ENCODE data around the gene WDTC1. TPM values are rescaled to one million over a fixed set of nuclear protein-coding genes. Genes with fewer than 3 reads are reported as not detected.

The WDTC1 gene
- total and polyA plus RNA-seq, 2 of the 13 experiments (the other 11 are each of a cell fraction or from before 2014, with no cell fraction given) = 5.5 TPM

GRCh38 chr1:27341525-27342252 lies 107.3 kb downstream of the WDTC1 start, which contains the start of gene SYTL1 (continued):
- TF ChIP-seq ZNF281 (CRISPR knock-in tag; IDR thresholded peaks at IDR 0.05; ENCODE audit: borderline replicate concordance) = no peak
- TF ChIP-seq, protein P1, sequence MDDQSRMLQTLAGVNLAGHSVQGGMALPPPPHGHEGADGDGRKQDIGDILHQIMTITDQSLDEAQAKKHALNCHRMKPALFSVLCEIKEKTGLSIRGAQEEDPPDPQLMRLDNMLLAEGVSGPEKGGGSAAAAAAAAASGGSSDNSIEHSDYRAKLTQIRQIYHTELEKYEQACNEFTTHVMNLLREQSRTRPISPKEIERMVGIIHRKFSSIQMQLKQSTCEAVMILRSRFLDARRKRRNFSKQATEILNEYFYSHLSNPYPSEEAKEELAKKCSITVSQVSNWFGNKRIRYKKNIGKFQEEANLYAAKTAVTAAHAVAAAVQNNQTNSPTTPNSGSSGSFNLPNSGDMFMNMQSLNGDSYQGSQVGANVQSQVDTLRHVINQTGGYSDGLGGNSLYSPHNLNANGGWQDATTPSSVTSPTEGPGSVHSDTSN (CRISPR knock-in tag; IDR thresholded peaks at IDR 0.05; ENCODE audit: borderline replicate concordance) = no peak
- TF ChIP-seq, protein P2, sequence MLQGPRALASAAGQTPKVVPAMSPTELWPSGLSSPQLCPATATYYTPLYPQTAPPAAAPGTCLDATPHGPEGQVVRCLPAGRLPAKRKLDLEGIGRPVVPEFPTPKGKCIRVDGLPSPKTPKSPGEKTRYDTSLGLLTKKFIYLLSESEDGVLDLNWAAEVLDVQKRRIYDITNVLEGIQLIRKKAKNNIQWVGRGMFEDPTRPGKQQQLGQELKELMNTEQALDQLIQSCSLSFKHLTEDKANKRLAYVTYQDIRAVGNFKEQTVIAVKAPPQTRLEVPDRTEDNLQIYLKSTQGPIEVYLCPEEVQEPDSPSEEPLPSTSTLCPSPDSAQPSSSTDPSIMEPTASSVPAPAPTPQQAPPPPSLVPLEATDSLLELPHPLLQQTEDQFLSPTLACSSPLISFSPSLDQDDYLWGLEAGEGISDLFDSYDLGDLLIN (CRISPR knock-in tag; IDR thresholded peaks at IDR 0.05; ENCODE audit: borderline replicate concordance) = no peak
- TF ChIP-seq ZNF574 (CRISPR knock-in tag; IDR thresholded peaks at IDR 0.05) = no peak
- no peak for TF ChIP-seq SMAD1 (CRISPR knock-in tag; IDR thresholded peaks at IDR 0.05; ENCODE audit: borderline replicate concordance, low read depth)
- no peak for TF ChIP-seq SRSF4 (IDR thresholded peaks at IDR 0.05; ENCODE audit: low read depth, low read length, poor library complexity, severe bottlenecking)
- TF ChIP-seq ZSCAN31 (CRISPR knock-in tag; IDR thresholded peaks at IDR 0.05; ENCODE audit: low read depth) = no peak
- TF ChIP-seq ZNF253 (CRISPR knock-in tag; IDR thresholded peaks at IDR 0.05; ENCODE audit: borderline replicate concordance) = no peak
- no peak for TF ChIP-seq ZNF615 (CRISPR knock-in tag; IDR thresholded peaks at IDR 0.05; ENCODE audit: borderline replicate concordance)
- TF ChIP-seq, protein P3, sequence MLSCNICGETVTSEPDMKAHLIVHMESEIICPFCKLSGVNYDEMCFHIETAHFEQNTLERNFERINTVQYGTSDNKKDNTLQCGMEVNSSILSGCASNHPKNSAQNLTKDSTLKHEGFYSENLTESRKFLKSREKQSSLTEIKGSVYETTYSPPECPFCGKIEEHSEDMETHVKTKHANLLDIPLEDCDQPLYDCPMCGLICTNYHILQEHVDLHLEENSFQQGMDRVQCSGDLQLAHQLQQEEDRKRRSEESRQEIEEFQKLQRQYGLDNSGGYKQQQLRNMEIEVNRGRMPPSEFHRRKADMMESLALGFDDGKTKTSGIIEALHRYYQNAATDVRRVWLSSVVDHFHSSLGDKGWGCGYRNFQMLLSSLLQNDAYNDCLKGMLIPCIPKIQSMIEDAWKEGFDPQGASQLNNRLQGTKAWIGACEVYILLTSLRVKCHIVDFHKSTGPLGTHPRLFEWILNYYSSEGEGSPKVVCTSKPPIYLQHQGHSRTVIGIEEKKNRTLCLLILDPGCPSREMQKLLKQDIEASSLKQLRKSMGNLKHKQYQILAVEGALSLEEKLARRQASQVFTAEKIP (CRISPR knock-in tag; IDR thresholded peaks at IDR 0.05; ENCODE audit: borderline replicate concordance) = no peak
- TF ChIP-seq ZNF766 (CRISPR knock-in tag; IDR thresholded peaks at IDR 0.05; ENCODE audit: borderline replicate concordance) = peak; percentile 30; the same call in 1 of the 2 replicates
- TF ChIP-seq, protein P4, sequence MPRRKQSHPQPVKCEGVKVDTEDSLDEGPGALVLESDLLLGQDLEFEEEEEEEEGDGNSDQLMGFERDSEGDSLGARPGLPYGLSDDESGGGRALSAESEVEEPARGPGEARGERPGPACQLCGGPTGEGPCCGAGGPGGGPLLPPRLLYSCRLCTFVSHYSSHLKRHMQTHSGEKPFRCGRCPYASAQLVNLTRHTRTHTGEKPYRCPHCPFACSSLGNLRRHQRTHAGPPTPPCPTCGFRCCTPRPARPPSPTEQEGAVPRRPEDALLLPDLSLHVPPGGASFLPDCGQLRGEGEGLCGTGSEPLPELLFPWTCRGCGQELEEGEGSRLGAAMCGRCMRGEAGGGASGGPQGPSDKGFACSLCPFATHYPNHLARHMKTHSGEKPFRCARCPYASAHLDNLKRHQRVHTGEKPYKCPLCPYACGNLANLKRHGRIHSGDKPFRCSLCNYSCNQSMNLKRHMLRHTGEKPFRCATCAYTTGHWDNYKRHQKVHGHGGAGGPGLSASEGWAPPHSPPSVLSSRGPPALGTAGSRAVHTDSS (CRISPR knock-in tag; conservative IDR thresholded peaks at IDR 0.05) = no peak
- TF ChIP-seq, protein P5, sequence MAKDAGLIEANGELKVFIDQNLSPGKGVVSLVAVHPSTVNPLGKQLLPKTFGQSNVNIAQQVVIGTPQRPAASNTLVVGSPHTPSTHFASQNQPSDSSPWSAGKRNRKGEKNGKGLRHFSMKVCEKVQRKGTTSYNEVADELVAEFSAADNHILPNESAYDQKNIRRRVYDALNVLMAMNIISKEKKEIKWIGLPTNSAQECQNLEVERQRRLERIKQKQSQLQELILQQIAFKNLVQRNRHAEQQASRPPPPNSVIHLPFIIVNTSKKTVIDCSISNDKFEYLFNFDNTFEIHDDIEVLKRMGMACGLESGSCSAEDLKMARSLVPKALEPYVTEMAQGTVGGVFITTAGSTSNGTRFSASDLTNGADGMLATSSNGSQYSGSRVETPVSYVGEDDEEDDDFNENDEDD (CRISPR knock-in tag; IDR thresholded peaks at IDR 0.05; ENCODE audit: borderline replicate concordance) = no peak
